GOT3 (cell line): ENCODE data around the gene BARX2.

Source experiments
- DNase-seq: peaks from one replicate; lab custom pipeline; 2025; ENCODE audit warnings: mixed read lengths; lab: John Stamatoyannopoulos, UW

Gene BARX2

DNA sequence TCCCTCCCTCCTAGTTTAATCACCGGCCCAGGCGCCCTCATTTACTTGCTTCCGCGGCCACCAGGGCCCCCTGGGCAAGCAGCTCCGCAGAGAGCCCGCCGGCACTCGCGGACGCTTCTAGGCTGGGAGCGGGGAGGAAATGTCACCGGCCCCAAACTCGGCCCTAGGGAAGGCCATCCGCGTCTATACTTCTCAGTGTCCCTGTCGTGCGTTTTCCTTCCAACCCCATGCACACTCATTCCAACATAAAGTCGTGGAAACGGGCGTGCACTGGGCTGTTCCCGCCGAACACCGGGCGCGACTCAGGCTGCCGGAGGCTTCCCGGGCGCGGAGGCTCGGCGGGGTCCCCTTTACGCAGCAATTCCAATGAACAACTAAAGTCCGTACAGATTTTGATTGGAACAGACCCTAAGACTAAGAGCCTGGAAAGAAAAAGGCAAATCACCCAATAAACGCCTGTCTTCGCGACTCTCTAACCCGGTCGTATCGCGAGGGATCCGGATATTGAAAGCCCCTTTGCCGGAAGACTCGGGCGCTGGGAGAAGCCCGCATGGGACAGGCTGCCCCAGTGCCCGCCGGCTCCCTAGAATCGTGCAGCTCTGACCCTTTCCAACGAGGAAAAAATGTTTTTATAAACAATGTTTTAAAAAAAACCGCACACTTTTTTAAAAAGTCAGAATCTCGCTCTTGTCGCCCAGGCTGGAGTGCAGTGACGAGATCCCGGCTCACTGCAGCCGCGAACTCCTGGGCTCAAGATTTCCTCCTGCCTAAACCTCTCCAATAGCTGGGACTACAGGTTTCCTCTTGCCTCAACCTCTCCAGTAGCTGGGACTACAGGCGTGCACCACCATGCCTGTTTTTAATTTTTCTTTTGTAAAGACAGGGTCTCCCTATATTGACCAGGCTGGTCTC, 1.3 kb upstream of the BARX2 start:
- DNase-seq = no peak

DNA sequence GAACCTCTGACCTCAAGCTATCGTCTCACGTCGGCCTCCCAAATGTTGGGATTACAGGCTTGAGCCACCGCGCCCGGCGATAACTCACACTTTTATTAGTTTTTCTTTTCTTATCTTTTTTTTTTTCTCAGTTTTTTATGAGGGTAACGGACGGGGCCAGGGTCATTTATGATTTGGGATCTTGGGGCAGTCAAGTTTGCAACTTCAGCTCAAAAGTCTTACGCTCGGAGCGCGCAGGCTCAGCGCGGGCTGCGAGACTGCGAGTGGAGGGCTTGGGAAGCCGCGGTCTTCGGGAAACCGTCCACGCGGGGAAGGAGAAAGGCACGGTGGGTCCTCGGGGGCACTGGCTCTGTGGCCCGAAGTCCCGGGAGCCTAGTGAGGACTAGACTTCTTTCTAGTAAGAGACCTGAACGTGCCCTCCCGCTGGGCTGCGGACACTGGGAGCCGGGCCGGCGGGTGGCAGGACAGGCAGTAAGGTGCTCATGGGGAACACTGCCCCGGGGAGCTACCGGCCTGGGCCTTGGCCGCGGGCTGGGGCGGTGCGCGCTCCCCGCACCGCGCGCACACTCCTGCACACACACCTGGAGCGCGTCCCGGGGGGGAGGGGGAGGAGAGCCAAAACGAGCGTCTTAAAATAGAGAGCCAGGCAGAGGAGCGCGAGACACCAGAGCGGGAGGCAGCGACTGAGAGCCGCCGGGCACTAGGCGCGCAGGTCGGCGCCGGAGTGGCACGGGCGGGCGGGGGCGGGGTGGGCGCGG, 476 bp upstream of the BARX2 start:
- no peak for DNase-seq

GRCh38 chr11:129376658-129377341, 1.2 kb downstream of the BARX2 start:
- DNase-seq = no peak

DNA sequence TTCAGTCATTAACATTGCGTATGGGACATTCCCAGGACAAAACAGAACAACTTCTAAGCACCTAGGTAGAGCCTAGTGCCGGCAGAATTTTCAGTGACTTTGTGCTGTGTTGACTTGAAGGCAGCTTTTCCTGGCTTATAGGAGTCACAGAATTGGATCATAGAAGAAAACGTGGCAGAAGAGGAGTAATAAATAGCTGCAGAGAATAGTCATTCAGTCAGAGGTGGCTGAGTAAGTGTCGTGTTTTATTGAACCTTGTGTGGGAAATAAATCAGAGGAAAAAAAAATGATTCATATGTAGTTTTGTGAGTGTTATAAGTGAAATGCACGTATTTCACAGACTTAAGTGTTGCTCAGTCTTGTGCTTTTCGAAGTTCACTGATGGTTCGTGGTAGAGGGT, 2.1 kb downstream of the BARX2 start:
- no peak for DNase-seq

DNA sequence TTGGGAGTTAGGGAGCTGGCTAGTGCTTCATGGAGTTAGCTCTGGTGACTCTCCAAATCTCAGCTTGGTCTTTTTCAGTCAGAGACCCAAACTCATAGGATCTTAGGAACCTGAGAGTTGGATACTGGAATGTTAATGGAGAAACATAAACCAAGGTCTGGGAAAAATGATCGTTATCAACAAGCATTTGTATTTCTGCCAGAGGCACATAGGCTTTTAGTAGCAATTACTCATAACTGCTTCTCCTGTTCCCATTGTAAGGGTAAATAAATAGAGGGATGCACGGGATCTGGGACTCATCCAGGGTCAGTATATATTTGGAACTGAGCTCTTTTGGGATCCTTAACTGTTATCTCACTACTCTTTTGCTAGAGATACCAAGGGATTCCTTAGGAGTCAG, 4.8 kb downstream of the BARX2 start:
- no peak for DNase-seq

- DNase-seq = no peak
Observed at GRCh38 chr11:129382583-129382982, 6.9 kb downstream of the BARX2 start.

- DNase-seq = no peak
Observed at GRCh38 chr11:129383060-129383459, 7.4 kb downstream of the BARX2 start.

DNA sequence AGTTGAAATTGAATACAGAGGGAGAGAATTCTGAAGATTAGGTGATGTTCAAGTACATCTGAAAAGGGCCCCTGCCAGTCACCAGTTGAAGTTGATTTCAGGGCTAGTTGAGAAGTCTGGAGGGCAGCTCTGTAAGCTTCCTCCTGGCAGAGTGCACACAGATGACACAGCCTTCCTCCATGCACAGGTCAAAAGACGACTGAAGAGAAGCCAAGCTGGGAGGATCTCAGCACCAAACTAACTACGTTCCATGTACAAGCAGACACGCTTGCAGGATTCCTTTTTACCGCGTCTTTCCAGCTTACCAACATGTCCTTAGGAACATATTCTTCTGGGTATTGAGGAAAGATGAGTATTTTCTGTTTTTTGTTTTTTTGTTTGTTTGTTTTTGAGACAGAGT, 7.9 kb downstream of the BARX2 start:
- DNase-seq = no peak

GRCh38 chr11:129384415-129384814, 8.8 kb downstream of the BARX2 start:
- no peak for DNase-seq

DNA sequence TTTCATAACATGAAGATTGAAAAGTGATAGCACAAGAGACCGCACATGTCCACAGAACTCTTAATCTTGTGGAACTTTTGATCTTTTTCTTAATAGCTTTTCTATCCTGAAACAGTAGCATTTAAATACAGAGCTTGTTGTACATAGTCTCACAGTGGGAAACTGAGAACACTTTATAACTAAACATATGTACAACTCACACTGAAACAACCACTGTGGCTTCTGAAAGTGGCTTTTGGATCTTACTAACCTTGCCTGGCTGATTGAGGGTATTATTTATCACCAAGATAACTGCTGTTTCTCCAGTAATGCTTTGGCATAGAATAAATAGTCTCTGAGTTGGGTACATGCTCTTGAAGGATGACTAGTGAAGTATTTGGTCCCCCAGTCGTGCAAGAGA, 10.2 kb downstream of the BARX2 start:
- no peak for DNase-seq

GRCh38 chr11:129386795-129387397, 11.2 kb downstream of the BARX2 start:
- DNase-seq = no peak

DNA sequence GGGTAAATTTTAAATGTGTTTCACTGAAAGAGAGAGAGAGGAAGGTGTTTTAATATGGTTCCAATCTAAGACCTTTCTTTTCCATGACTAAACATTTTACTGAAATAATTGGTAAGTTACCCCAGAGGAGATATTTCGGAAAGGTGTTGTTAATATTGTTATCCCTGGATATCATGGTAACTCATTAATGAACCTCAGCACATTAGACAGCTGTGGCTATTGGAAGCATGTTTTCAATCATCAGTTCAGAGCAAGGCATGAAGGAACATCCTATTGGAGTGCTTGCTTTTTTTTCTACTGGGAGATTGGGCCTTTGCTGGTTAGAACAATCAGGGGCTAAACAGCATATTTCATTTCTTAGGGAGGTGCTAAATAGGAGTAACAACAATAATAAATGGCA, 11.8 kb downstream of the BARX2 start:
- no peak for DNase-seq

DNA sequence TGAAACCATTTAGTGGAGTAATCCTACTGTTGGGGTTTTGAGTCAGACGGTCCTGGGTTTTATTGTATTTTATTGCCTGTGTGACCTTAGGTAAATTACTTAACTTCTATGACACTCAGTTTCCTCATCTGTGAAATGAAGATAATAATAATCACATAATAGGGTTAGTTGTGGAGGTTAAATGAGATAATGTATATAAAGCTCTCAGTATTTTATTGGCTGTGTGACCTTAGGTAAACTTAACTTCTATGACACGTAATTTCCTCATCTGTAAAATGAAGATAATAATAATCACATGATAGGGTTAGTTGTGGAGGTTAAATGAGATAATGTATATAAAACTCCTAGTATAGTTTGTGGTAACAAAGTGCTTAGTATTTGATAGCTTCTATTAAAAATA, 13.2 kb downstream of the BARX2 start:
- DNase-seq = no peak

DNA sequence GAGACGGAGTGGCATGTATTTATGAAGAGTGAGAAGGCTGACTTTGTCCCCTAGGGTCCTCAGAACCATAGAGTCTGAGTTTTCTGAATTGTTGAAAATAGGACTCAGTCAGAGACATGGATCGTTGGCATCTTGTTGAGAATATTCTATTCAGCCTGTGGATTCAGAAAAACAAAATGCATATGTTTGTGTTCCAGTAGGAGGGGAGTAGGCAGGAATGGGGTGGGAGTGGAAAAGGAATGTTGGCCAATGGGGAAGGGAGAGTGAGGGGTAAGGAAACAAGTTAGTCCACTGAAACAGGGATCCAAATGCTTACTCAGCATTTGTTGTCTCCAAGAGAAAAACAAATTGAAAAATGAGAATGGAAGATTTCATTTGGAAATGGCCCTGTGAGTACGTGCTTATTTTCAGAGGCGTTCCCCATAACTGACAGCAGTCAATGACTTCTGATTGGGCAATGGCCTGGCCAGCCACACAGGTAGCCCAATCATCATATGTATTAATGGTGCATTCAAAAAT, 14.7 kb downstream of the BARX2 start:
- DNase-seq = no peak

GRCh38 chr11:129391360-129391759, 15.7 kb downstream of the BARX2 start:
- no peak for DNase-seq

DNA sequence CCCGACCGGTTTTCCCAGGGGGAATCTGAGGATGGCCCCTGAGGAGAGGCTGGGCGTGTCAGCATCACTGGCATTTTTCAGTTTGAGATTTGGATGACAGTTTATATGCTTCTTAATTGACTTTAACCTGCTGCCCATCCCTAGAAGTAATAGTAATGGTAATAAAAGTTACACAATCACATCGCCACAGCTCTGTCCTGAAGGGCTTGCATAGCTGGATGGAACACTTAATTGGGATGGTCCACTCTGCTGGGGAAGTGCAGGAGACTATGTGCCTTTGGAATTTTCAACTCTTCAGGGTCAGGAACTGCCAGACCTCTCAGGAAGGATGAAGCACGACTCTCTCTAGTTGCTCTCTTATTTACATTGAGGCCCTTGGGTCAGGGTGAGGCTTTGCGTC, 16.2 kb downstream of the BARX2 start:
- DNase-seq = no peak

GRCh38 chr11:129392995-129393394, 17.3 kb downstream of the BARX2 start:
- DNase-seq = no peak

DNA sequence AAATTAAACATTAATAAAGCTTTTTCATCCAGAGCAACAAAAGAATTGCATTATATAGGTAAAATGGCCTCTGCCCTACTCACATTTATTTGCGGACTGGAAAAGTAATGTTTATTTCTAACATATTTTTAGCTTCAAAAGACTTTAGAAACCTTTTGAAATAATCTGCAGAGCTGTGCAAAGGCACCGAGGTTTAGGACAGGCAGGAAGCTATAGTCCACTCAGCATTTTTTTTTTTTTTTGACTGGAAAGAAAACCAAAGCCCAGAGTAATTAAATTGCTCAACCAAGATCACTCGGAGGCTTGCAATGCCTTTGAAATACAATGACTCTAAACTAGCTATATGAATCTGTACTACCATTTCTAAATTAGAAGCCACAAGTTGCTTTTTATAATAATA, 19.1 kb downstream of the BARX2 start:
- DNase-seq = no peak

DNA sequence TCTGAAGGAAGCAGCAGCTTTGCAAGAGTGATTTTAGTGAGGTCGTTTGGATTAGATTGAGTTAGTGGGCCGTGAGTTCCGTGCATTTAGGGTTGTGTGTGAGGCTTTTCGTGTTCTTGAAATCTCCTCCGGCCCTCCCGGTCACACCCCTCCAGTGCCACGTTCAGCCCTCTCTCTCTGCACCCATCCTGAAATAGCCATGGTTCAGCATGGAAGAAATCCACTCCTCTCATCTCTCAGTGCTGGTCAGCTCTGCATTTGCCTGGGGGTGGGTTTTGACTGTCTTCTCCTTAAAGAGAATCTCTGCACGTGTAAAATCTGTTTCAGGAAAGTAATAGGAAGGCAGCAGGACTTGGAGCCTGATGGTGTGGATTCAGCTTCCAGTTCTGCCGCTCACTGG, 19.8 kb downstream of the BARX2 start:
- DNase-seq = no peak

DNA sequence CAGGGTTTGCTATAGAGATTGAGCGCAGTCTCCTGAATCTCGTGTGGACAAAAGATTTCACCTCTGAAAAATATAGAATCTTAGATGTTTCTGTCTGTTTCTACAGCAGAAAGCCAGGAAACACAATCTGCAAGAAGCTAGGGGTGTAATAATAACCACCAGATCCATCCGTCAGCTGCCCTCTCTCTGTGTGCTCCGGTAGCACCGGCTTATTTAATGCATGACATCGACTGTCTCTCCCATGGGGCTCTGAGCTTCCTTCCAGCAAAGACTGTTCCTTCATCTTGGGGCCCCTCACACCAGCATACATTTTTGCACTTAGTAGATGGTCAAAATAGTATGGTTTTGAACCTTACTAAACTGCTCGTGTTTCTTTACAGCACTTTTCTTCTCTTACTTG, 20.2 kb downstream of the BARX2 start:
- no peak for DNase-seq

- no peak for DNase-seq
Observed at GRCh38 chr11:129396454-129396853, 20.8 kb downstream of the BARX2 start.
